GM19372 (cell line): ENCODE measurements around the gene GOLT1A.

Experiments
- ATAC-seq: cut with Tn5 transposase; IDR thresholded peaks from one replicate; pipeline ENCODE4 v1.9.1; 2021; ENCODE audit warnings: mild to moderate bottlenecking, low read depth, moderate library complexity; ENCODE audit not compliant: unreplicated experiment

GOLT1A gene

DNA sequence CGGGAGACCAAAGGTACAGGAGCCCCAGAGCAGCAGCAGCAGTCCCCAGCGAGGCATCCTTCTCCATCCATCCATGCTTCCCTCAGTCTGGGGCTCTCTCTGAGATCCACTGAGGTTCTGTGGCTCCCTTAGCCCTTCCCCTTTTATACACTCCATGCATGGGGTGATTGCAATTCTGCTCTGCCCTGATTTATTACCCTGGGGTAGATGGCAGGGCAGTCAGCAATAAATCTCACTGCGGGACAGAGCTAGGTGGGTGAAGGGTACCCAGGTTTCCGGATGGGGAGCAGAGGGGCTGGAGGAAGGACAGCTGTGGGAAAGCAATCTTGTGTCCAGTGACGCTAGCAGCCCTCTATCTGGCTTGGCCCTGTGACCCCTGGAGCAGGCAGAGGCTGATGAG, 47.6 kb downstream of the GOLT1A start, which contains the start of gene REN:
REN (minus strand) TSS at position 119 of the 400 bp plus-strand sequence; CDS start at position 75, 44 bp downstream.
- no peak for ATAC-seq

- no peak for ATAC-seq
These were observed 51.2 kb downstream of the GOLT1A start for GRCh38 chr1:204162494-204163074.

GRCh38 chr1:204161609-204162493, 51.9 kb downstream of the GOLT1A start:
- no peak for ATAC-seq

GRCh38 chr1:204157962-204158361, 55.8 kb downstream of the GOLT1A start:
- no peak for ATAC-seq

DNA sequence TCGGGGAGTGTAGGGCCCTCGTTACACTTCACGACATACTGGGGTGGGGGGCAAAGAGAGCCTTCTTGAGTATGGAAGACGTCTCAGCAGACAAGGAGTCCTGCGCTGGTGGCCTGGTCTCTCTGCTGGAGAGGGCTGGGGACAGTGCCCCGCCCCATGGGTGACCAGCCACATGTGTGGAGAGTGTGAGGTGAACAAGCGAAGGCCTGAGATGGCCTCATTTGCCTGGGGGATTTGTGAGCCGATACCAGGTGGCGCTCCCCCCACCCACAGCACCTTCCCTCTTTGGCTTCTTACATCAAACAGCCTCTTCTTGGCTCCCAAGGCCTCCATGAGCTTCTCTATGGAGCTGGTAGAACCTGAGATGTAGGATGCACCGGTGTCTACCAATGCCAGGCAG, 57.9 kb downstream of the GOLT1A start:
- no peak for ATAC-seq

GRCh38 chr1:204154568-204155255, 59.1 kb downstream of the GOLT1A start:
- ATAC-seq = no peak

DNA sequence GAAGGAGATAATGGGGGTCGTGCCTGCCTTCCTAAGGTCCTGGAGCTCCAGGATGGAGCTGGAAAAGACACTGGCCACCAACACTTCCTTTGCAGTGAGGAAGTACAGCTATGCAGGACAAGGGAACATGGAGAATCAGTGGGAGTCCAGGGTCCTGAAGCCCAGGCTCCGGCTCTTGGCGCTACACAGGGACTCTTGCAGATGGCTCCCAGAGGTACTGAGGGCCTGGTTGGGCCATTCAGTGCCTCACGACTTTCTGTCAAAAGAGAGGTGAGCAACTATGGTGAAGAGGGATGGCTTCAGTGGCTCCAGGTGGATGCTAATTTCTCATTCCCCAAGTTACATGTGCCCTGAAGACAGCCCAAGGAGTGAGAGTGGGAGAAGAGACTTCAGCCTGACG, 60.1 kb downstream of the GOLT1A start:
- no peak for ATAC-seq

DNA sequence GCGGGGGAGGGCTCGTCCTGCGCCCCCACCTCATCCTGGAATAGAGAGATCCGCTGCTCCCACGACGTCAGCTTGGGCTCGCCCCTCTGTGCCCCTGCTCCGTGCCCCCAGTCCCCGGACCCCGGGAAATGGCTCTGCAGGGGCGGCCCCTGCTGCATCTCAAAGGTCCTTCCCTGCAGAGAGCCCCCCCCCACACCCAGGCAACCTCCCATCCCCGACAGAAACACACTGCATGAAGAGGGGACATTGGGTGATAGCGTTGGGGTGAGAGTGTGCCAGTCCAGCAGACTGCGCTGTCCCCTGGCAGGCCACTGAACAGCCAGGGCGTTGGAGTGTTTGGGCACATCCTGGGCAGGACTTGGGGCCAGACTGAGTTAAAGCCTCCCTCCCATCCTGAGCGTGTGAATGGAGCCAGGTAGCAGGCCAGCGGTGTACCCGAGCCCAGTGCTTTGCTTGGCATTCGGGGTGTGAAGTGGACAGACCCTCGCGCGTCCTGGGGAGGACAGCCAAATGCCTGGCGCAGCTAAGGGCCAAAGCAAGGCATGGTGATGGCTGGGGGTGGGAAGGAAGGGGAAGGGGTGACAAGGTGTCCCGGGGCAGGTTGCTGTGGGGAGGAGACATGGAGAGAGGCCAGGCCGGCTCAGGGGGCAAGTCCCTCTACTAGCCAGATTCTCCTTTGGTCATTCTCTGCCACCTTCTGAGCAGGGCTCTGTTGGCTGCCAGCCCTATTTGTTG, 61.3 kb downstream of the GOLT1A start:
- no peak for ATAC-seq

DNA sequence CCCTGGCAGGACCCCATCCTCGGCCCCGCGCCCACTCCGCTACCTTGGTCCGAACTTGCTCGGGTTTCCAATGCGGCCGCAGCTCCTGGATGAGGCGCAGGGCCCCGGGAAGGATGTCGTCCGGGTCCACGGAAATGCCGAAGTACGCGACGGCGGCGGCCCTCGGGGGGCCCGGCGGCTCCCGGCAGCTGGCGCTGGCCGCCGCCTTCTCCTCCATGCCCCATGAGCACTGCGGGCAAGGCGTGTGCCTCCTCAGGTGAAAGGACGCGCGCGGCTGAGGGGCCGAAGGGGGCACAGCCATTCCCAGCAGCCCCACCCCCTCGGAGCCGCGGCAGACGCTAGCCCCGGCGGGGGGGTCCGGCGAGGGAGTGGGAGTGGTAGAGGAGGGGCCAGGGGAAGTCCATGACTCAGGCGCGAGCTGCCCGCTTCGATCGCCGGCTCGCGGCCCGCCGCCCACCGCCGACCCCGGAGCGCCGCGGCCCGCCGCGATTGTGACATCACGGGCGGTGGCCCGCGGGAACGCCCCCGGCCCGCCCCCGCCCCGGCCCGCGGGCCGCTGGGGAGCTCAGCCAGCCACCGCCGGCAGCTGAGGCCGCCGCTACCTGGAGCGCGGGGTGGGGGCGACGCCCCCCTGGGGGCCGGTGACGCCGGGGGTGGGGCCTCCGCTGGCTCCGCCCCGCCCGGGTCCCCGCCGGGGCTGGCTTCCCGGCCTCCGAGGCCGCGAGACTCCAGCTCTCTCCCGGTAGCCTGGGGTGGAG, 62.1 kb downstream of the GOLT1A start, which contains the start of gene ETNK2:
ETNK2 (minus strand) TSS at position 493 of the 758 bp plus-strand sequence; CDS start at position 301, 192 bp downstream.
- ATAC-seq = no peak

GRCh38 chr1:204150702-204151551, 62.9 kb downstream of the GOLT1A start:
- no peak for ATAC-seq

GRCh38 chr1:204149635-204150565, 63.9 kb downstream of the GOLT1A start:
- ATAC-seq = no peak

DNA sequence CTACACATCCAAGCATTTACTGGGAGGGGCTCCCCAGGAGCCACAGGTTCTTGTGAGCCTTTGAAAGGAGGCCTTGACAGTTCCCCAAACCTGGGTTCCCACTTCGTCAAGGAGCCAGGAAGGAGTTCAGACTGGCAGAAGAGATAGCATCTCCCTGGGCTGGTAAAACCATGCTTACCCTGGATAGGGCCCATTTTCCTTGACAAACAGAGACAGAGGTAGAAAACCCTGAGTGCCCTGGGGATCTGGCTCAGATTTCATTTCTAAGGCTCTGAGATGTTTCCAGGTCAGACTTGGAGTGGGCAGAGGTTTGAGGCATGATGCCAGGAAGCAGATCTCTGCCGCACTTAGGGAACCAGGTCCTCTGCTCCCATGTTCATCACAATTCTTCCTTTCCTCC, 64.7 kb downstream of the GOLT1A start:
- no peak for ATAC-seq
